ENCODE measurements around the gene DMAC2. TPM values are rescaled to one million over a fixed set of nuclear protein-coding genes. Genes with fewer than 3 reads are reported as not detected.
"Not testable (repeated sequence)": the region's sequence is repeated elsewhere in the genome, so short reads cannot be mapped to it uniquely, and the experiment has no call there.

DMAC2 gene
- total RNA-seq, 1 donor from 2014 or later = 33.3 TPM

GRCh38 chr19:41395355-41395754 lies 44.4 kb downstream of the DMAC2 start:
- no peaks in the 10 kb centered on the region for H3K27me3 Mint-ChIP-seq (ENCODE audit: unreplicated experiment)
- H3K4me3 Mint-ChIP-seq (ENCODE audit: unreplicated experiment) = peak overlapping the region; percentile 46
- no peak for DNase-seq (ENCODE audit: extremely low spot score, unreplicated experiment)
- TF ChIP-seq CTCF (IDR thresholded peaks at IDR 0.05) = no peak
- H3K4me1 Mint-ChIP-seq (ENCODE audit: unreplicated experiment) = peaks cover 30% of the 10 kb centered on the region
- peak overlapping the region; percentile 8 for H3K27ac Mint-ChIP-seq (ENCODE audit: unreplicated experiment)
- H3K9me3 Mint-ChIP-seq (ENCODE audit: unreplicated experiment) = no peaks in the 10 kb centered on the region
- H3K36me3 Mint-ChIP-seq (ENCODE audit: unreplicated experiment) = peaks cover 2% of the 10 kb centered on the region

GRCh38 chr19:41392775-41393174 lies 46.9 kb downstream of the DMAC2 start:
- TF ChIP-seq CTCF (IDR thresholded peaks at IDR 0.05) = no peak
- DNase-seq (ENCODE audit: extremely low spot score, unreplicated experiment) = no peak
- H3K27ac Mint-ChIP-seq (ENCODE audit: unreplicated experiment) = no peak overlapping the region

GRCh38 chr19:41391618-41392017 lies 48.1 kb downstream of the DMAC2 start:
- no peaks in the 10 kb centered on the region for H3K27me3 Mint-ChIP-seq (ENCODE audit: unreplicated experiment)
- peaks cover 3% of the 10 kb centered on the region for H3K36me3 Mint-ChIP-seq (ENCODE audit: unreplicated experiment)
- H3K4me1 Mint-ChIP-seq (ENCODE audit: unreplicated experiment) = peaks cover 10% of the 10 kb centered on the region
- no peak overlapping the region for H3K4me3 Mint-ChIP-seq (ENCODE audit: unreplicated experiment)
- no peak overlapping the region for H3K27ac Mint-ChIP-seq (ENCODE audit: unreplicated experiment)
- DNase-seq (ENCODE audit: extremely low spot score, unreplicated experiment) = no peak
- no peak for TF ChIP-seq CTCF (IDR thresholded peaks at IDR 0.05)
- H3K9me3 Mint-ChIP-seq (ENCODE audit: unreplicated experiment) = no peaks in the 10 kb centered on the region

More at GRCh38 chr19:41392775-41393174, 46.9 kb downstream of the DMAC2 start:
- Mint-ChIP-seq H3K4me3 (ENCODE audit: unreplicated experiment) (no peak overlapping the region), H3K4me1 (ENCODE audit: unreplicated experiment) (peaks cover 15% of the 10 kb centered on the region), H3K27me3 (ENCODE audit: unreplicated experiment) (no peaks in the 10 kb centered on the region), H3K9me3 (ENCODE audit: unreplicated experiment) (no peaks in the 10 kb centered on the region), H3K36me3 (ENCODE audit: unreplicated experiment) (peaks cover 2% of the 10 kb centered on the region)

GRCh38 chr19:41386442-41386841 lies 53.3 kb downstream of the DMAC2 start:
- Mint-ChIP-seq H3K27ac (ENCODE audit: unreplicated experiment) (no peak overlapping the region), H3K4me1 (ENCODE audit: unreplicated experiment) (no peaks in the 10 kb centered on the region), H3K4me3 (ENCODE audit: unreplicated experiment) (no peak overlapping the region), H3K36me3 (ENCODE audit: unreplicated experiment) (peaks cover 10% of the 10 kb centered on the region), H3K27me3 (ENCODE audit: unreplicated experiment) (no peaks in the 10 kb centered on the region), H3K9me3 (ENCODE audit: unreplicated experiment) (no peaks in the 10 kb centered on the region)
- TF ChIP-seq CTCF (IDR thresholded peaks at IDR 0.05) = no peak
- DNase-seq (ENCODE audit: extremely low spot score, unreplicated experiment) = no peak

GRCh38 chr19:41384351-41384750 lies 55.4 kb downstream of the DMAC2 start:
- no peak overlapping the region for H3K4me3 Mint-ChIP-seq (ENCODE audit: unreplicated experiment)
- no peak overlapping the region for H3K27ac Mint-ChIP-seq (ENCODE audit: unreplicated experiment)
- H3K27me3 Mint-ChIP-seq (ENCODE audit: unreplicated experiment) = no peaks in the 10 kb centered on the region
- DNase-seq (ENCODE audit: extremely low spot score, unreplicated experiment) = no peak
- H3K4me1 Mint-ChIP-seq (ENCODE audit: unreplicated experiment) = no peaks in the 10 kb centered on the region
- no peak for TF ChIP-seq CTCF (IDR thresholded peaks at IDR 0.05)
- H3K36me3 Mint-ChIP-seq (ENCODE audit: unreplicated experiment) = peaks cover 8% of the 10 kb centered on the region
- H3K9me3 Mint-ChIP-seq (ENCODE audit: unreplicated experiment) = no peaks in the 10 kb centered on the region

GRCh38 chr19:41381536-41381935 lies 58.2 kb downstream of the DMAC2 start:
- not testable (repeated sequence) for H3K9me3 Mint-ChIP-seq (ENCODE audit: unreplicated experiment); H3K27ac Mint-ChIP-seq (ENCODE audit: unreplicated experiment); DNase-seq (ENCODE audit: extremely low spot score, unreplicated experiment); H3K4me1 Mint-ChIP-seq (ENCODE audit: unreplicated experiment); H3K4me3 Mint-ChIP-seq (ENCODE audit: unreplicated experiment); H3K36me3 Mint-ChIP-seq (ENCODE audit: unreplicated experiment); H3K27me3 Mint-ChIP-seq (ENCODE audit: unreplicated experiment)

Measured in osteocyte (in vitro differentiated cells).